ES-I3 (cell line): ENCODE results near the gene ARMH4.

ENCODE experiments used
- H3K36me3 ChIP-seq: 2 replicates; pipeline ENCODE4 v1.6.1; 2013; ENCODE audit warnings: mild to moderate bottlenecking, low read length, control low read depth, moderate library complexity; ENCODE audit not compliant: insufficient read depth
- H3K4me1 ChIP-seq: 2 replicates; pipeline ENCODE4 v1.6.1; 2013; ENCODE audit warnings: mild to moderate bottlenecking, control low read depth, low read length; ENCODE audit not compliant: insufficient read depth
- H3K9ac ChIP-seq: 2 replicates; pipeline ENCODE4 v1.6.1; 2013; ENCODE audit warnings: low read depth, mild to moderate bottlenecking, low read length, moderate library complexity
- H3K9me3 ChIP-seq: 2 replicates; pipeline ENCODE4 v1.6.1; 2013; ENCODE audit warnings: mild to moderate bottlenecking, low read length, moderate library complexity; ENCODE audit not compliant: control insufficient read depth, insufficient read depth

The ARMH4 gene

DNA sequence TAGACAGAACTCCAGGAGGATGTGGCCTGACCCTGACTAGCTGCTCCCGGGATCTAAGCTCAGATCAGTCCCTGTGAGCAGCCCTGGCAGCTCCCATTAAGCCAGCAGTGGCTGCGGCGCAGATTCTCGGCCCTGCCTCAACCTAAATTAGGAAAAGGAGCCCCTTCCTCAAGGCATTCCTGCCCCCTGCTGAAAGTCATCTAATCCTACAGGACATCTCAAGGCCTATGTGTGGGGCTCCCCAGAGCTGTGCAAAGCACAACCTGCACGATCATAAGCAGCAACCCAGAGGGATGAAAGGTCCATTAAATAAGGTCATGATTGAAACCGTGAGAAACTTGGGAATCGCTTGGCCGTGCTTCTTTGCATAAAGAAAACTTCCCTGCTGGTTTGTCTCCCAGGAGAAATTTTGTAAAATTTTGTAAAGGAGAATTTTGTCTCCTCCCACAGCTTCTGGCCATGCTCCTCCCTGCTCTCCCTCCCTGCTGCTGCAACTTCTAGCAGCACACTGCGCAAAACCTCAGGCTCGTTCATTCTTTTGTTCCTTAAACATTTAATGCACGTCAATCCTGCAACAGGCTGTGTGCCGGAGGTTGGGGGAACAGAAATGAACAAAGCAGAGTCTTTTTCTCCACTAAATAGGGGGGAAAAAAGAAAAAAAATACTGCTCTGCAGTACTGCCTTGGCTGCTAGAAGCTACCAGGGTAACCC, 189.5 kb downstream of the ARMH4 start:
- peak overlapping the region; percentile 3; the same call in 1 of the 2 replicates for H3K9ac ChIP-seq
- H3K36me3 ChIP-seq = no peaks in the 10 kb centered on the region
- peaks cover 3% of the 10 kb centered on the region for H3K4me1 ChIP-seq
- no peaks in the 10 kb centered on the region for H3K9me3 ChIP-seq

DNA sequence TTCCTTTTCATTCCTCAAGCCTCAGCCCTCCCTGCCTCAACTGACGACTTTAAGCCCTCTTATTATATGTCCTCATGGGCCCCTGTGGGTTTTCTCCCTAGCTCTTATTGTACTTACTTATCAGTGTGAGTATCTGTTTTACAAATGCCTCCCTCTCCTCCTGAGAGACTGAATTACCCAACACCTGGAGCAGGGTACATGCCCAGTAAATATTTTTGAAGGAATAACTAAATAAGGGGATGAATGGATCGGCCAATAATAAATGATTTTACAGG, 190.3 kb downstream of the ARMH4 start:
- H3K4me1 ChIP-seq = peaks cover 3% of the 10 kb centered on the region
- no peaks in the 10 kb centered on the region for H3K9me3 ChIP-seq
- no peaks in the 10 kb centered on the region for H3K36me3 ChIP-seq
- H3K9ac ChIP-seq = no peak overlapping the region

DNA sequence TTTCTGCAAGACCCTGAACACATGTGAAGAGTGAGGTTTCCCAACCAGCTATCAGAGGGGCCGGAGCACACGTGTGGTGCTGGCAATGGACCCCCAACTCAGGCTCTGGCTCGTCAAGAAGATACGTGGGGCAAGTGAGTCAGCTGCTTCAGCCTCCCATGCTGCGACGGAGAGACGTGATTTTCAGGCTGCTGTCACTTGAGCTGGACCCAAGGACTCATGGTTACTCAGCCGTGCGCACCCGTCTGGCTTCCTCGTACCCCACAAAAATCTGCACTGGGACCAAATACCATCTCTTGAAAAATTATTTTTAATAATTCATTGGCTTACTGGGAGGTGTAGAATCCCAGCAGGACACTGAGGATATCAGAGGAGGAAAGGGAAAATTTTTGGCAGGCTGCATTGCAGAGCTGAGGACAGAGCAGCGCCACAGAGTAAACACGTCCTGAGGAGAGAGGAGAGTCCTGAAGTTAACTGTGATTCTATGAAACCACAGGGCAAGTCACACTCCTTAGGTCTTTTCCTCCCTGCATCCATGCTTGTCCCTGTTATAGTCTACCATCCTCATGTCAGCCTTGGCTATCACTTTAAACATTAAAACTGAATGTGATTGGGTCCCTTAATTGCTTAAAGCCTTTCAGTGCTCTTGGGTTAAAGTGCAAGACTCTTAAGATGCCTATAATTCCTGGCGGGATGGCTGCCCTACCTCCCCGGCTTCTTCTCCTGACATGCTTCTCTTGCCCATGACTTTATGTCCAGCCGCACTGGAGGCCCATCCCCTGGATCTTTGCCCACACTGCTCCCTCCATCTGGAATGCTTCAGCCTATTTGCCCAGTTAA, 190.8 kb downstream of the ARMH4 start:
- Histone ChIP-seq H3K36me3 (no peaks in the 10 kb centered on the region), H3K9ac (no peak overlapping the region), H3K9me3 (no peaks in the 10 kb centered on the region), H3K4me1 (peaks cover 3% of the 10 kb centered on the region)

DNA sequence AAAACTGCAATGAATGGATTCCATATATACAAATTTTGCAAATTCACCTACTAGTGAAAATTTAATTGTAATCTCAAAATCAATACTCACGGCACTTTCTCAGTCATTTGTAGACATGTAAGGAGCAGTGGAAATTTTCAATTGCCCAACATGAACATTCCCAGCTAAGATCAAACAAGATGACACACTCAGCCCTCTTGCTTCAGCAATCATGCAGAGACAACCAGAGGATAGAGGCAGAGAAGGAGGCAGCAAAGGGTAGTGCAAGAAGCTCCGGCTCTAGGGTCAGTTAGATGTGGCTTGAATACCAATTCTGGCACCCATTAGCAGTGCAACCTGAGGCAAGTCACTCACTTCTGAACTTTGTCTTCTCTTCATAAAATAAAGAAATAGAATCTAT, 194.6 kb downstream of the ARMH4 start:
- no peaks in the 10 kb centered on the region for H3K36me3 ChIP-seq
- no peaks in the 10 kb centered on the region for H3K9me3 ChIP-seq
- no peak overlapping the region for H3K9ac ChIP-seq
- H3K4me1 ChIP-seq = peaks cover 3% of the 10 kb centered on the region
